ENCODE data around the gene HCK. TPM values are rescaled to one million over a fixed set of nuclear protein-coding genes. Genes with fewer than 3 reads are reported as not detected.

HCK gene
- total RNA-seq (under 1 TPM; 0.71 to 0.86 TPM), polyA plus RNA-seq (under 1 TPM in 2 of 3 donors, not detected in 1; 0.24 to 0.35 TPM), total RNA-seq (0 to 0.17 (median 0) reads per million in 6 experiments)

GRCh38 chr20:32052090-32052777 is at the start of gene HCK:
HCK (plus strand) TSS chr20:32052242.
- peak within 1 kb of the TSS; percentile 63 to 86 (median 78) for H3K4me3 Mint-ChIP-seq
- POLR2A ChIA-PET, result no interaction called here
- peaks cover 10 to 27% (median 22%) of the 10 kb centered on the region in 4 donors for H3K4me1 Mint-ChIP-seq
- H3K9me3 Mint-ChIP-seq, result peaks cover 0 to 2% (median 0%) of the 10 kb centered on the region in 9 donors
- peaks cover 36 to 75% (median 41%) of the 10 kb centered on the region in 5 donors for H3K27me3 Mint-ChIP-seq
- ATAC-seq (peak; percentile 54 to 63), DNase-seq (peak in 1 of 10 donors; percentile 4)
- no peaks in the 10 kb centered on the region for H3K36me3 Mint-ChIP-seq
- peak within 1 kb of the TSS in 6 of 10 donors; percentile 6 to 61 (median 14) for H3K27ac Mint-ChIP-seq

GRCh38 chr20:32003325-32003724 is 48.7 kb upstream of the HCK start:
- H3K27me3 Mint-ChIP-seq, result peaks cover 0 to 16% (median 6%) of the 10 kb centered on the region in 5 donors
- POLR2A ChIA-PET, result no interaction called here
- DNase-seq, result no peak
- no peaks in the 10 kb centered on the region for H3K9me3 Mint-ChIP-seq
- peaks cover 0 to 3% (median 1%) of the 10 kb centered on the region in 4 donors for H3K4me1 Mint-ChIP-seq
- ATAC-seq, result no peak
- no peaks in the 10 kb centered on the region for H3K36me3 Mint-ChIP-seq
- no peak overlapping the region for H3K27ac Mint-ChIP-seq
- no peak overlapping the region for H3K4me3 Mint-ChIP-seq

GRCh38 chr20:32004963-32005362 is 47.1 kb upstream of the HCK start:
- POLR2A ChIA-PET, result no interaction called here
- DNase-seq, result no peak

GRCh38 chr20:32006053-32006452 is 46.0 kb upstream of the HCK start:
- Mint-ChIP-seq H3K27me3 (peaks cover 2 to 17% (median 5%) of the 10 kb centered on the region in 5 donors), H3K36me3 (no peaks in the 10 kb centered on the region), H3K4me1 (peaks cover 0 to 3% (median 2%) of the 10 kb centered on the region in 4 donors), H3K4me3 (no peak overlapping the region), H3K9me3 (no peaks in the 10 kb centered on the region), H3K27ac (peak overlapping the region in 1 of 10 donors; percentile 11)
- ATAC-seq (no peak), DNase-seq (no peak)
- POLR2A ChIA-PET, result no interaction called here

More at GRCh38 chr20:32004963-32005362, 47.1 kb upstream of the HCK start:
- Mint-ChIP-seq H3K27me3 (peaks cover 0 to 17% (median 8%) of the 10 kb centered on the region in 5 donors), H3K36me3 (no peaks in the 10 kb centered on the region), H3K4me1 (peaks cover 0 to 3% (median 2%) of the 10 kb centered on the region in 4 donors), H3K4me3 (no peak overlapping the region), H3K9me3 (no peaks in the 10 kb centered on the region), H3K27ac (no peak overlapping the region)
- no peak for ATAC-seq

- H3K9me3 Mint-ChIP-seq, result no peaks in the 10 kb centered on the region
- DNase-seq (no peak), ATAC-seq (no peak)
- no peaks in the 10 kb centered on the region for H3K36me3 Mint-ChIP-seq
- POLR2A ChIA-PET, result no interaction called here
- peaks cover 0 to 3% (median 2%) of the 10 kb centered on the region in 4 donors for H3K4me1 Mint-ChIP-seq
- no peak overlapping the region for H3K4me3 Mint-ChIP-seq
- H3K27me3 Mint-ChIP-seq, result peaks cover 4 to 24% (median 11%) of the 10 kb centered on the region in 5 donors
- H3K27ac Mint-ChIP-seq, result no peak overlapping the region
These were observed 44.9 kb upstream of the HCK start for GRCh38 chr20:32006841-32007786.

GRCh38 chr20:32007787-32008616 is 44.0 kb upstream of the HCK start:
- no peaks in the 10 kb centered on the region for H3K36me3 Mint-ChIP-seq
- no peak overlapping the region for H3K27ac Mint-ChIP-seq
- ATAC-seq (no peak), DNase-seq (no peak)
- H3K27me3 Mint-ChIP-seq, result peaks cover 4 to 27% (median 12%) of the 10 kb centered on the region in 5 donors
- H3K4me3 Mint-ChIP-seq, result no peak overlapping the region
- H3K4me1 Mint-ChIP-seq, result peaks cover 0 to 3% (median 2%) of the 10 kb centered on the region in 4 donors
- POLR2A ChIA-PET, result no interaction called here
- H3K9me3 Mint-ChIP-seq, result no peaks in the 10 kb centered on the region

GRCh38 chr20:32009564-32009963 is 42.5 kb upstream of the HCK start:
- no peak for DNase-seq
- Mint-ChIP-seq H3K27me3 (peaks cover 4 to 29% (median 15%) of the 10 kb centered on the region in 5 donors), H3K27ac (no peak overlapping the region), H3K4me3 (no peak overlapping the region), H3K36me3 (no peaks in the 10 kb centered on the region), H3K9me3 (no peaks in the 10 kb centered on the region), H3K4me1 (peaks cover 0 to 3% (median 2%) of the 10 kb centered on the region in 4 donors)
- no peak for ATAC-seq
- POLR2A ChIA-PET, result no interaction called here

- no peak within 1 kb of the TSS for H3K4me3 Mint-ChIP-seq
- DNase-seq, result no peak
- no peaks in the 10 kb centered on the region for H3K36me3 Mint-ChIP-seq
- no peaks in the 10 kb centered on the region for H3K9me3 Mint-ChIP-seq
- POLR2A ChIA-PET, result no interaction called here
- ATAC-seq, result no peak
- peaks cover 0 to 3% (median 2%) of the 10 kb centered on the region in 4 donors for H3K4me1 Mint-ChIP-seq
- H3K27ac Mint-ChIP-seq, result no peak within 1 kb of the TSS
- H3K27me3 Mint-ChIP-seq, result peaks cover 5 to 34% (median 18%) of the 10 kb centered on the region in 5 donors
These were observed 41.9 kb upstream of the HCK start, which contains the start of gene CCM2L for GRCh38 chr20:32010101-32010500. CCM2L (plus strand) TSS chr20:32010438; CDS start chr20:32010455, 17 bp downstream.

GRCh38 chr20:32010666-32011065 is 41.4 kb upstream of the HCK start:
- Mint-ChIP-seq H3K27me3 (peaks cover 11 to 40% (median 24%) of the 10 kb centered on the region in 5 donors), H3K27ac (no peak overlapping the region), H3K9me3 (no peaks in the 10 kb centered on the region), H3K4me1 (peaks cover 0 to 3% (median 2%) of the 10 kb centered on the region in 4 donors), H3K36me3 (no peaks in the 10 kb centered on the region), H3K4me3 (no peak overlapping the region)
- no peak for DNase-seq
- ATAC-seq, result no peak
- POLR2A ChIA-PET, result no interaction called here

GRCh38 chr20:32012159-32012688 is 39.8 kb upstream of the HCK start:
- Mint-ChIP-seq H3K4me3 (no peak overlapping the region), H3K9me3 (no peaks in the 10 kb centered on the region), H3K27me3 (peaks cover 14 to 53% (median 34%) of the 10 kb centered on the region in 5 donors), H3K27ac (no peak overlapping the region), H3K36me3 (no peaks in the 10 kb centered on the region), H3K4me1 (peaks cover 0 to 3% (median 2%) of the 10 kb centered on the region in 4 donors)
- DNase-seq, result no peak
- POLR2A ChIA-PET, result no interaction called here
- no peak for ATAC-seq

- Mint-ChIP-seq H3K27ac (no peak overlapping the region), H3K27me3 (peaks cover 20 to 53% (median 37%) of the 10 kb centered on the region in 5 donors), H3K4me1 (peaks cover 4 to 9% (median 8%) of the 10 kb centered on the region in 4 donors), H3K9me3 (no peaks in the 10 kb centered on the region), H3K4me3 (no peak overlapping the region), H3K36me3 (no peaks in the 10 kb centered on the region)
- DNase-seq (no peak), ATAC-seq (no peak)
- POLR2A ChIA-PET, result no interaction called here
These were observed 38.7 kb upstream of the HCK start for GRCh38 chr20:32013326-32013725.
